ENCODE measurements around the gene C7orf57. TPM values are rescaled to one million over a fixed set of nuclear protein-coding genes. Genes with fewer than 3 reads are reported as not detected.

Gene C7orf57
- total RNA-seq, 1 experiment from 2014 or later = 0.15 TPM

DNA sequence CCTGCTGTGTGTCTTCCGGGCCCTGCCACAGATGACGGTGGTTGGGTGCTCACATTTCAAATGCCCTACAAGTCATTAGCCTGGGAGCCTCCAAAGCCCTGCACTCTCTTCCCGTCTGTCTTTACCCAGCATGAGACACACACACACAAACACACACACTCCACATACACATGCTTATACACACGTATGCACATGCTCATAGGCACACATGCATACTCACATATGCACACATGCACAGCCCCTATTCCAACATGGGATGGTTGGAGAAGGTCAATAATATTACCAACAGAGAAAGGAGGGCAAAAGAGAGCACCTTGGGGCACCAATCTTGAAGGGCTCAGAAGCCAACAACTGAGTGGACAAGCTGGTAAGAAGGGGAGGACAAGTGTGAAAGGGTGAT lies 25.4 kb upstream of the C7orf57 start:
- H3K36me3 ChIP-seq (ENCODE audit: control insufficient read depth in 1 of 2, insufficient read depth in 2 of 2, low read length in 2 of 2) = no peaks in the 10 kb centered on the region
- no peaks in the 10 kb centered on the region for H3K9me2 ChIP-seq (ENCODE audit: insufficient read depth)
- H2AFZ ChIP-seq (ENCODE audit: low read depth, low read length, poor library complexity, severe bottlenecking) = no peak overlapping the region
- no peak overlapping the region for H3K27ac ChIP-seq (ENCODE audit: low read depth, low read length)
- TF ChIP-seq EZH2 (IDR thresholded peaks at IDR 0.05) (no peak), JUND (IDR thresholded peaks at IDR 0.05) (no peak), SIN3A (IDR thresholded peaks at IDR 0.05; ENCODE audit: low read depth) (no peak), TCF7L2 (IDR thresholded peaks at IDR 0.05; ENCODE audit: borderline replicate concordance, extremely low read depth, insufficient read depth, insufficient read length) (no peak)
- TF ChIP-seq, protein P1, sequence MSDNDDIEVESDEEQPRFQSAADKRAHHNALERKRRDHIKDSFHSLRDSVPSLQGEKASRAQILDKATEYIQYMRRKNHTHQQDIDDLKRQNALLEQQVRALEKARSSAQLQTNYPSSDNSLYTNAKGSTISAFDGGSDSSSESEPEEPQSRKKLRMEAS (IDR thresholded peaks at IDR 0.05) = no peak
- DNase-seq (ENCODE audit: low read depth, low spot score) (no peak), ATAC-seq (no peak)
- H3K9ac ChIP-seq (ENCODE audit: low read length) = no peak overlapping the region
- H3K79me2 ChIP-seq (ENCODE audit: insufficient read depth, low read length) = no peaks in the 10 kb centered on the region
- CTCF ChIA-PET = no interaction called here
- intact Hi-C loops (cut with micrococcal nuclease) = no loop called here
- no peaks in the 10 kb centered on the region for H3K27me3 ChIP-seq (ENCODE audit: insufficient read depth, low read length)
- POLR2A ChIA-PET = no interaction called here
- no peaks in the 10 kb centered on the region for H4K20me1 ChIP-seq (ENCODE audit: insufficient read depth)
- no peak overlapping the region for H3K4me2 ChIP-seq (ENCODE audit: low read length)
- no peaks in the 10 kb centered on the region for H3K9me3 ChIP-seq (ENCODE audit: control insufficient read depth in 1 of 2, insufficient read depth in 1 of 2, low read depth in 1 of 2, low read length in 2 of 2)
- RAD21 ChIA-PET (ENCODE audit: low non-redundant PET in 1 of 2, low total read pairs in 2 of 2, uncharacterized antibody in 2 of 2, unreplicated experiment in 2 of 2) = no interaction called here
- H3K4me3 ChIP-seq (replicated peaks in 1 of 2; ENCODE audit: low read depth in 1 of 2, low read length in 2 of 2) = no peak overlapping the region
- no TSS peak for BruUV-seq (replicated peaks)
- H3K4me1 ChIP-seq (ENCODE audit: control insufficient read depth in 1 of 2, insufficient read depth in 2 of 2, low read length in 2 of 2) = no peaks in the 10 kb centered on the region

DNA sequence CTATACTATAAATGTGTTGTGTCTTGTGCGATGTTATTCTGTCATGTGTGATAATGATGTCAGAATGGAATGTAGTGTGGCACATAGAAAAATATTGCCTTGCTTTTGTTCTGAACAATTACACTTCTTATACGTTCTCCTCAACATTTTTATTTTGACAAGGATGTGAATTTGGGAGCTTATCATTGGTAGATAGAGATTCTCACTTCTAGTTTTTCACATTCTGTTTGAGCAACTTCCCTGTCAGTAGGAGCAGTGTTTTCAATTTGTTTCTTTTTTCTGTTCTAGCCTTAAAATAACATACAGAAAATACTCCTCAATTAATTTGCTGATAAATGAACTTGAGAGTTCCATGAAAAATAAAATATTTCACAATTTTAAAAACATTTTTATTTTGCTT lies 24.0 kb upstream of the C7orf57 start:
- no peak for TF ChIP-seq ELF1 (IDR thresholded peaks at IDR 0.05; ENCODE audit: borderline replicate concordance, low read depth)
- TF ChIP-seq SP1 (IDR thresholded peaks at IDR 0.05; ENCODE audit: low read depth) = no peak
- no peak for TF ChIP-seq JUND (IDR thresholded peaks at IDR 0.05)
- no peak for TF ChIP-seq ZNF274 (IDR thresholded peaks at IDR 0.05; ENCODE audit: low read depth, low read length)
- TF ChIP-seq YY1 (IDR thresholded peaks at IDR 0.05; ENCODE audit: extremely low read depth, insufficient replicate concordance, low read depth, low read length) = no peak
- no peak for TF ChIP-seq POLR2AphosphoS5 (IDR thresholded peaks at IDR 0.05; ENCODE audit: low read depth, low read length)
- TF ChIP-seq, protein P1 (IDR thresholded peaks at IDR 0.05) = no peak
- TF ChIP-seq CEBPB (IDR thresholded peaks at IDR 0.05; ENCODE audit: low read depth) = no peak
- TF ChIP-seq EZH2phosphoT487 (IDR thresholded peaks at IDR 0.05; ENCODE audit: borderline replicate concordance) = no peak
- H3K27ac ChIP-seq (ENCODE audit: low read depth, low read length) = no peak overlapping the region
- H3K4me3 ChIP-seq (replicated peaks in 1 of 2; ENCODE audit: low read depth in 1 of 2, low read length in 2 of 2) = no peak overlapping the region

More for the DNA sequence above, 24.0 kb upstream of the C7orf57 start:
- Histone ChIP-seq H2AFZ (ENCODE audit: low read depth, low read length, poor library complexity, severe bottlenecking) (no peak overlapping the region), H3K36me3 (ENCODE audit: control insufficient read depth in 1 of 2, insufficient read depth in 2 of 2, low read length in 2 of 2) (no peaks in the 10 kb centered on the region), H3K27me3 (ENCODE audit: insufficient read depth, low read length) (no peaks in the 10 kb centered on the region), H3K9me2 (ENCODE audit: insufficient read depth) (no peaks in the 10 kb centered on the region), H3K79me2 (ENCODE audit: insufficient read depth, low read length) (no peaks in the 10 kb centered on the region), H3K9me3 (ENCODE audit: control insufficient read depth in 1 of 2, insufficient read depth in 1 of 2, low read depth in 1 of 2, low read length in 2 of 2) (no peaks in the 10 kb centered on the region), H3K9ac (ENCODE audit: low read length) (no peak overlapping the region), H3K4me1 (ENCODE audit: control insufficient read depth in 1 of 2, insufficient read depth in 2 of 2, low read length in 2 of 2) (no peaks in the 10 kb centered on the region), H4K20me1 (ENCODE audit: insufficient read depth) (no peaks in the 10 kb centered on the region), H3K4me2 (ENCODE audit: low read length) (no peak overlapping the region)
- ChIA-PET POLR2A (no interaction called here), RAD21 (ENCODE audit: low non-redundant PET in 1 of 2, low total read pairs in 2 of 2, uncharacterized antibody in 2 of 2, unreplicated experiment in 2 of 2) (no interaction called here), CTCF (no interaction called here)
- no TSS peak for BruUV-seq (replicated peaks)
- intact Hi-C loops (cut with micrococcal nuclease) = no loop called here
- ATAC-seq = no peak
- DNase-seq (ENCODE audit: low read depth, low spot score) = no peak

All from HCT116 (cell line).